Endodermal cell (in vitro differentiated cells): ENCODE results near the gene CYP17A1. TPM values are rescaled to one million over a fixed set of nuclear protein-coding genes. Genes with fewer than 3 reads are reported as not detected.

Experiments used
- DNase-seq: peaks from one replicate; pipeline ENCODE4 v3.0.0-alpha.2; 2017
- H3K27ac ChIP-seq: 2 replicates; pipeline ENCODE4 v1.5.1; 2013; ENCODE audit warnings: mild to moderate bottlenecking, low read depth, low read length, moderate library complexity
- H3K27me3 ChIP-seq: 2 replicates; pipeline ENCODE4 v1.6.1; 2013; ENCODE audit warnings: mild to moderate bottlenecking, low read length, moderate library complexity; ENCODE audit not compliant: insufficient read depth, control insufficient read depth, poor library complexity, severe bottlenecking
- H3K36me3 ChIP-seq: 2 replicates; pipeline ENCODE4 v1.7.0; 2013; ENCODE audit warnings: mild to moderate bottlenecking, low read length, moderate library complexity; ENCODE audit not compliant: control insufficient read depth, insufficient read depth
- H3K4me1 ChIP-seq: one replicate; pipeline ENCODE4 v1.7.0; 2013; ENCODE audit warnings: low read length; ENCODE audit not compliant: control insufficient read depth, insufficient read depth
- H3K4me3 ChIP-seq: 2 replicates; pipeline ENCODE4 v1.5.1; 2013; ENCODE audit warnings: mild to moderate bottlenecking, low read length, moderate library complexity
- H3K9ac ChIP-seq: 2 replicates; pipeline ENCODE4 v1.6.1; 2013; ENCODE audit warnings: mild to moderate bottlenecking, low read length, moderate library complexity; ENCODE audit not compliant: poor library complexity, severe bottlenecking; ENCODE audit errors: extremely low read depth
- H3K9me3 ChIP-seq: 2 replicates; pipeline ENCODE4 v1.6.1; 2013; ENCODE audit warnings: mild to moderate bottlenecking, low read length, moderate library complexity; ENCODE audit not compliant: control insufficient read depth
- H3K27ac Mint-ChIP-seq: 2 replicates; pipeline ENCODE4 v1.8.0; 2020; ENCODE audit warnings: mixed read lengths
- H3K27me3 Mint-ChIP-seq: 2 replicates; pipeline ENCODE4 v1.8.0; 2021; ENCODE audit warnings: mild to moderate bottlenecking, mixed read lengths; ENCODE audit not compliant: insufficient read depth
- H3K36me3 Mint-ChIP-seq: 2 replicates; pipeline ENCODE4 v1.8.0; 2020; ENCODE audit warnings: low read depth, mixed read lengths
- H3K4me1 Mint-ChIP-seq: 2 replicates; pipeline ENCODE4 v1.8.0; 2020; ENCODE audit warnings: mixed read lengths
- H3K4me3 Mint-ChIP-seq: 2 replicates; pipeline ENCODE4 v1.8.0; 2020; ENCODE audit warnings: mild to moderate bottlenecking, moderate library complexity, mixed read lengths
- H3K9me3 Mint-ChIP-seq: 2 replicates; pipeline ENCODE4 v1.8.0; 2020; ENCODE audit warnings: mild to moderate bottlenecking, mixed read lengths
- WGBS, 2 experiments: methylation state at CpG; one replicate each; pipeline versions ENCODE4 v1.1.5 to v1.1.7; 2013; ENCODE audit warnings: missing lambda C conversion rate in 2 of 2, mixed read lengths in 1 of 2; ENCODE audit not compliant: insufficient coverage in 1 of 2, insufficient read length in 1 of 2; 5-methylcytosine and 5-hydroxymethylcytosine counted together
- total RNA-seq, 2 donors: library from RNA; stranded (reverse); fragmentation: NEBNext Ultra II Directional in 1 of 2; extraction: Animal tissue kit (Norgen Biotek cat#: 25700) in 1 of 2; gene quantifications; 2 replicates in 1 of 2; 3 replicates in 1 of 2; pipeline ENCODE4 v1.2.1, GENCODE V29; 2021
- TF ChIP-seq, protein P1 (sequence below): fragments of 200-600 bp; sonication (generic); conservative IDR thresholded peaks from 2 replicates; pipeline ENCODE4 v1.5.0; 2021; ENCODE audit warnings: antibody characterized with exemption, mild to moderate bottlenecking

CYP17A1 gene
- total RNA-seq, 2 donors from 2014 or later: not detected

DNA sequence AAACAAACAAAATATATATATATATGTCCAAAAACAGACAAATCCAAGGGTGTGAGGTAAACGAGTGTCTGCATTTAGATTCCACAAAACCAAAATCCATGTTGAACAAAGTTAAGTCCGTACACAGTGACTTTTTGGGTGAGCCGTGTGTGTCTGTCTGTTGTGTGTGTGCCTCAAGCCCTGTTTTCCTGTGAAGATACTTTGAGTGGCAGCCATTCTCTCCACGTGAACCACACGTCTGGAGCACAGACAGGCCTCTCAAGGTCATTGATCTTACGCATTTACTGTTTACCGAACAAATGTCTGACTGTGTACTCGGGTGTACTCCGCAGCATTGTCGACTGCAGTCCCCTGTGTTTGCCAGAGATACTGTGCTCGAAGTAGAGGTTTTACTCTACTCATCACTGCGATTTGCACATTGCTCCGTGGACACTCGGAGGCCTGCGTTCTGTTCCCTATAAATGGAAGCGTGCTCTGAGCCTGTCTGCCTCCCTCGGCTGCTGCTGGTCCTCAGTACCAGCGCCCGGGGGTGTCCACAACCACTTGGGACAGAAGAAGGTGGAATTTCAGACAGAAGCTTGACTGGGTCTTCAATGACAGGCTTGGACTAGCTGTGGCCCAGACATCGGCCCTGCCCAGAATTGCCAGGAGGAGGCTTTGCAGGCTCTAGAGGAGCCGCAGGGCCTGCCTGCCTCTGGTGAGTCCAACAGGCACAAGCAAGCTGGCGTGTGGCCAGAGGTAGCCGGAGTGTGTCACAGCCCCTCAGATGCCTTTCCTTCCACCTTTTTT lies 22.1 kb downstream of the CYP17A1 start:
- no peaks in the 10 kb centered on the region for H3K27me3 Mint-ChIP-seq
- no peaks in the 10 kb centered on the region for H3K9me3 ChIP-seq
- H3K27me3 ChIP-seq: no peaks in the 10 kb centered on the region
- peaks cover 25% of the 10 kb centered on the region for H3K36me3 Mint-ChIP-seq
- WGBS, 2 experiments: 95% methylated on average over 22 to 23 of the region's 23 CpGs
- H3K4me1 ChIP-seq: no peaks in the 10 kb centered on the region
- no peaks in the 10 kb centered on the region for H3K9me3 Mint-ChIP-seq
- H3K36me3 ChIP-seq: peaks cover 21% of the 10 kb centered on the region
- no peak overlapping the region for H3K4me3 Mint-ChIP-seq
- no peak overlapping the region for H3K9ac ChIP-seq
- H3K27ac ChIP-seq: peak overlapping the region; percentile 8
- H3K4me3 ChIP-seq: no peak overlapping the region
- DNase-seq: no peak
- TF ChIP-seq, protein P1, sequence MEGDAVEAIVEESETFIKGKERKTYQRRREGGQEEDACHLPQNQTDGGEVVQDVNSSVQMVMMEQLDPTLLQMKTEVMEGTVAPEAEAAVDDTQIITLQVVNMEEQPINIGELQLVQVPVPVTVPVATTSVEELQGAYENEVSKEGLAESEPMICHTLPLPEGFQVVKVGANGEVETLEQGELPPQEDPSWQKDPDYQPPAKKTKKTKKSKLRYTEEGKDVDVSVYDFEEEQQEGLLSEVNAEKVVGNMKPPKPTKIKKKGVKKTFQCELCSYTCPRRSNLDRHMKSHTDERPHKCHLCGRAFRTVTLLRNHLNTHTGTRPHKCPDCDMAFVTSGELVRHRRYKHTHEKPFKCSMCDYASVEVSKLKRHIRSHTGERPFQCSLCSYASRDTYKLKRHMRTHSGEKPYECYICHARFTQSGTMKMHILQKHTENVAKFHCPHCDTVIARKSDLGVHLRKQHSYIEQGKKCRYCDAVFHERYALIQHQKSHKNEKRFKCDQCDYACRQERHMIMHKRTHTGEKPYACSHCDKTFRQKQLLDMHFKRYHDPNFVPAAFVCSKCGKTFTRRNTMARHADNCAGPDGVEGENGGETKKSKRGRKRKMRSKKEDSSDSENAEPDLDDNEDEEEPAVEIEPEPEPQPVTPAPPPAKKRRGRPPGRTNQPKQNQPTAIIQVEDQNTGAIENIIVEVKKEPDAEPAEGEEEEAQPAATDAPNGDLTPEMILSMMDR: no peak
- H3K27ac Mint-ChIP-seq: peak overlapping the region; percentile 81
- peaks cover 23% of the 10 kb centered on the region for H3K4me1 Mint-ChIP-seq

DNA sequence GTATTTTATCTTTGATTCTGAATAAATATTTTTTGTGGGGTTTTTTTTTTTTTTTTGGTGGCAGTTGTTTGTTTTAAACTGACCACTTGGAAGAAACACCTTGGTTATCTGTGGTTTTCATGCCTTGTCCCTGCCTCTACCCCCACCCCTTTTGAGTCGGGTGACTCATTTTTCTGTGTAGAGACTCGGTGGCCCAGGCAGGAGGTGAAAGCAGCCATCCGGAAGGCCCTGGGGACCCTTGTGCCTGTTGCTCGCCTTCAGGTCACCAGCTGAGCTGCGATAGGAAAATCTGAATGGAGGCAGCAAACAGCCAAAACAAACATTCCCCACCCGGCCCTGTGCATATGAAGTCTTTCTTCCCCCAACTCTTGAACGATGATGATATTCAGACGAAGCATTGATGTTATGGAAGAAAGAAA lies 22.8 kb downstream of the CYP17A1 start:
- Histone ChIP-seq H3K27ac (no peak overlapping the region), H3K9ac (no peak overlapping the region), H3K4me3 (no peak overlapping the region), H3K27me3 (no peaks in the 10 kb centered on the region), H3K36me3 (peaks cover 24% of the 10 kb centered on the region), H3K4me1 (no peaks in the 10 kb centered on the region), H3K9me3 (no peaks in the 10 kb centered on the region)
- no peak overlapping the region for H3K4me3 Mint-ChIP-seq
- peaks cover 31% of the 10 kb centered on the region for H3K36me3 Mint-ChIP-seq
- no peak for DNase-seq
- TF ChIP-seq, protein P1: no peak
- WGBS, 2 experiments: 20 to 78% methylated on average over 1 to 6 of the region's 8 CpGs
- H3K9me3 Mint-ChIP-seq: no peaks in the 10 kb centered on the region
- peaks cover 23% of the 10 kb centered on the region for H3K4me1 Mint-ChIP-seq
- no peak overlapping the region for H3K27ac Mint-ChIP-seq
- no peaks in the 10 kb centered on the region for H3K27me3 Mint-ChIP-seq

DNA sequence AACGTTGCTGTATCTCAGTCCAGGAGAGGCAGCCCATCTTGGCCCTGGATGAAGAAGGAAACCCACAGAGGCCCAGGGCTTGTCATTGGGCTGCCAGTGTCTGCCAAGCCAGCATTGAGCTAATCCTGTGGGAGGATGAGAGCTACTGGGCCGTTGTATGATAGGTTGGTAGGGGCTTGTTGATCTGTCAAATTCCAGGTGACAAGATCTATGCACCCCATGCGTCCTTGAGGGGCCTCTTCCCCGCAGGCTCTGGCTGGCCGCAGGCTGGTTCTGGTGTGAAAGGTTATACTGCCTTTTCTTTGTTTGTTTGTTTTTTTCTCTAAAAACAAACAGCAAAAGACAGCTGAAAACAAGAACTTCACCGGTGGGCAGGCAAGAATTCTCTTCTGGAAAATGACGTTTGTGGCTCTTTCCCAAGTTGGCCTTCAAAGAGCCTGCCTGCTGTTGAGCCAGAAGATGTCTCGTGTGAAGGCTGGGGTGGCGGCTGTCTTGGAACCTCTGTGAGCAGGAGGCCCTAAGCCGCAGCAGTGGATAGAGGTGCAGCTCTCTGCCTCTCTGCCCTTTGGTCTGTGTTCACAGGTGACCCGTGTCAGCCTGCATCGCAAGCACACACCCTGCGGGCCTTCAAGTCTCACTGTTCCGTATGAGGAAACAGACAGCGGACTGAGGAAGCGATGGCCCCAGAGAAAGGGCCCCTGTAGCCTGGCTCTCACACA lies 23.3 kb downstream of the CYP17A1 start:
- Histone ChIP-seq H3K4me3 (no peak overlapping the region), H3K4me1 (no peaks in the 10 kb centered on the region), H3K27me3 (no peaks in the 10 kb centered on the region), H3K9me3 (no peaks in the 10 kb centered on the region), H3K9ac (no peak overlapping the region), H3K36me3 (peaks cover 24% of the 10 kb centered on the region), H3K27ac (no peak overlapping the region)
- H3K4me3 Mint-ChIP-seq: no peak overlapping the region
- 93 to 95% methylated on average over 11 to 16 of the region's 16 CpGs for WGBS, 2 experiments
- no peak overlapping the region for H3K27ac Mint-ChIP-seq
- TF ChIP-seq, protein P1: no peak
- no peaks in the 10 kb centered on the region for H3K27me3 Mint-ChIP-seq
- peaks cover 32% of the 10 kb centered on the region for H3K36me3 Mint-ChIP-seq
- H3K9me3 Mint-ChIP-seq: no peaks in the 10 kb centered on the region
- no peak for DNase-seq
- H3K4me1 Mint-ChIP-seq: peaks cover 23% of the 10 kb centered on the region
